ENCODE data around the gene ADGRF3.
"Not testable (repeated sequence)": the region's sequence is repeated elsewhere in the genome, so short reads cannot be mapped to it uniquely, and the experiment has no call there.

ADGRF3 gene

DNA sequence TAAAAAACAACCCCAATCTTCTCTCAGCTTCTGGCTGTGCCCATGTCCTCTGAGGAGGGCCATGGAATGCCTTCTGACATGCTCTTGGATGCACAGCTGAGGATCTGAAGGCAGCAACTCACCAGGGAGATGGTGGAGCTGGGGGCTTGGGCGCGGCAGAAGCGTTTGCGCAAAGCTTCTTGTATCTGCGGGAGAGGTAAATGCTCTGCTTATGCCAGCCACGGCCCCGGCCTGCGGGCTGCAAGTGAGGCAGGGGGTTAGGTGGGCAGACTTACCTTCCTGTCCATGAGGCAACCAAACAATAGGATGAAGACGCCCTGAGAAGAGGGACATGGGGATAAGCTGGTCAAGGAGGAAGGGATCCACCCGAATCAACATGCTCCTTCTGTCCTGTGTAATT lies 36.7 kb downstream of the ADGRF3 start:
- H3K27me3 ChIP-seq (replicated peaks; ENCODE audit: control insufficient read depth, insufficient read depth, low read length): no peaks in the 10 kb centered on the region
- DNase-seq (ENCODE audit: extremely low read depth, insufficient read length): no peak
- H3K36me3 ChIP-seq (ENCODE audit: control insufficient read depth, insufficient read depth, low read length): no peaks in the 10 kb centered on the region
- no peak for TF ChIP-seq CTCF (IDR thresholded peaks at IDR 0.05; ENCODE audit: insufficient read depth, low read length, poor library complexity, severe bottlenecking)
- no peak overlapping the region for H3K4me3 ChIP-seq (replicated peaks; ENCODE audit: low read depth, low read length)

DNA sequence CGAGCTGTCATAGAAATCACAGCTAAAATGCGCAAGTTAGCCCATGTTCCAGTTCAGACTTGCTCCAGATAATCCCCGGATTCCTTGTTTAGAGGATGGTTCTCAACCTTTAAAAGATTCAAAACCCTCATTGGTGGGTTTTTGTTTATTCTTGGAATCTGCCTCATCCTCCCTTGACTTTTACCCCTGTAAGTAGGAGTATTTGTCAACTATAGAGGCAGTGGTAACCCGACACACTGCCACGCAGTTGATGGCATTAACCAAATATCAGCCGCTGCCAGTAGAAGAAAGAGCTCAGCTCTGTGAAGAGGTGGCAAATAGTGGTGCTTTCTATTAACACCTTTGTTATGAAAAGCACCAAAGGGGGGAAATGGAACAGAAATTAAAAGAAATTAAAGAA lies 41.0 kb downstream of the ADGRF3 start:
- no peak for DNase-seq (ENCODE audit: extremely low read depth, insufficient read length)
- no peak for TF ChIP-seq CTCF (IDR thresholded peaks at IDR 0.05; ENCODE audit: insufficient read depth, low read length, poor library complexity, severe bottlenecking)
- no peak overlapping the region for H3K4me3 ChIP-seq (replicated peaks; ENCODE audit: low read depth, low read length)
- no peaks in the 10 kb centered on the region for H3K36me3 ChIP-seq (ENCODE audit: control insufficient read depth, insufficient read depth, low read length)
- H3K27me3 ChIP-seq (replicated peaks; ENCODE audit: control insufficient read depth, insufficient read depth, low read length): no peaks in the 10 kb centered on the region

DNA sequence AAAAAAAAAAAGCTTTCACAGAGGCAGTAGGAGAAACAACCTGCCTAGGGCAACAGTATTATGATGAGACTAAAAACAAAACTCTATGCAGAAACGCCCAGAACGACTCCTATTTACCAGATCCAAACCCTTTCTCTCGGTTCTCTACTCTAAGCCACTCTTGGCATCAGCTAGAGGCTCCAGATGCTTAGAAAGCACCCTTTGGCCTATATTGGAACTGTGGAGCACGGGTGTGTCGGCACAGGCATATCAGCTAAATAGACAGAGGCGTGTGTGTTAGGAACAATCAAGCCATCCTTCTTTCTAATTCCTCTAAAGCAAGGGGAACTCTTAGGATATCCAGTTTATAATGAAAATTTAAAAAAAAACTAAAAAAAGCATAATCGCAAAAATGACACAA lies 41.5 kb downstream of the ADGRF3 start:
- H3K27me3 ChIP-seq (replicated peaks; ENCODE audit: control insufficient read depth, insufficient read depth, low read length); DNase-seq (ENCODE audit: extremely low read depth, insufficient read length); H3K36me3 ChIP-seq (ENCODE audit: control insufficient read depth, insufficient read depth, low read length); H3K4me3 ChIP-seq (replicated peaks; ENCODE audit: low read depth, low read length): not testable (repeated sequence)

- TF ChIP-seq CTCF (IDR thresholded peaks at IDR 0.05; ENCODE audit: insufficient read depth, low read length, poor library complexity, severe bottlenecking): no peak
- no peak for DNase-seq (ENCODE audit: extremely low read depth, insufficient read length)
- no peaks in the 10 kb centered on the region for H3K36me3 ChIP-seq (ENCODE audit: control insufficient read depth, insufficient read depth, low read length)
- no peaks in the 10 kb centered on the region for H3K27me3 ChIP-seq (replicated peaks; ENCODE audit: control insufficient read depth, insufficient read depth, low read length)
- H3K4me3 ChIP-seq (replicated peaks; ENCODE audit: low read depth, low read length): no peak overlapping the region
Measured at GRCh38 chr2:26302846-26303245, 43.7 kb downstream of the ADGRF3 start.

- TF ChIP-seq CTCF (IDR thresholded peaks at IDR 0.05; ENCODE audit: insufficient read depth, low read length, poor library complexity, severe bottlenecking): no peak
- no peaks in the 10 kb centered on the region for H3K27me3 ChIP-seq (replicated peaks; ENCODE audit: control insufficient read depth, insufficient read depth, low read length)
- H3K36me3 ChIP-seq (ENCODE audit: control insufficient read depth, insufficient read depth, low read length): no peaks in the 10 kb centered on the region
- no peak overlapping the region for H3K4me3 ChIP-seq (replicated peaks; ENCODE audit: low read depth, low read length)
- no peak for DNase-seq (ENCODE audit: extremely low read depth, insufficient read length)
Measured at GRCh38 chr2:26300234-26300925, 46.2 kb downstream of the ADGRF3 start.

DNA sequence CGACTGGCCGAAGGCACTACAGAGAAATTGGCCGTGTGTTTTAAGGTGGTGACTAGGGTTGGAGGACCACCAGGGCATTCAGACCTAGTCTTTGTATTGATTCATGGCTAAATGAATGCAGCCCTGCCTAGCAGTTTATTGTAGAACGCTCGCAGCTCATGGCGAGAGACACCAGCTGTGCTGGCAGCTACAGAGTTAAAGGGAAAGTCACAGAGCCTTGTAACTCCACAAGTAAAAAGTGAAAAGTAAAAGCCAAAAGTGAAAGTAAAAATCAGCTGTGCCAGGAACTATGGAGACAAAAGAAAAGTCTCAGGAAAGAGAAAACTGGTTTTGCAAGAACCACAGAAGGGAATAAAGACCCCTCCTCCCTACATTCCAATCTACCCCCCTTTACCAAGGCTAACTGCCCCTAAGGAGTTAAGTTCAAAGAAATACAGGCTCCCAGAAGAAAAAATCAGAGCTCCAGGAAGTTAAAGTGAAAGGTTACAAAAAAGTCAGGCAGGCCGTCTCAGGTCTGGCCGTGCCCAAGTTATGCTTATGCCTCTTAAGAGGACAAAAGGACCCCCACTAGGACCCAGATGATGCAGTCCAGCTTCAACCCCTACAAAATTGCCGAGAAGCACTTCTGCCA lies 47.0 kb downstream of the ADGRF3 start:
- TF ChIP-seq CTCF (IDR thresholded peaks at IDR 0.05; ENCODE audit: insufficient read depth, low read length, poor library complexity, severe bottlenecking): no peak

More for the DNA sequence above, 47.0 kb downstream of the ADGRF3 start:
- Histone ChIP-seq H3K4me3 (replicated peaks; ENCODE audit: low read depth, low read length) (peak overlapping the region; percentile 29), H3K36me3 (ENCODE audit: control insufficient read depth, insufficient read depth, low read length) (no peaks in the 10 kb centered on the region), H3K27me3 (replicated peaks; ENCODE audit: control insufficient read depth, insufficient read depth, low read length) (no peaks in the 10 kb centered on the region)
- DNase-seq (ENCODE audit: extremely low read depth, insufficient read length): no peak
